Right lobe of liver (tissue), 4 donors: ENCODE data around the gene DENND2D.
A peak's percentile ranks its signal among the peaks of the same experiment; 100 is the strongest.

Source experiments
- POLR2A ChIP-seq: fragments of 450-650 bp; IDR thresholded peaks from one replicate; pipeline ENCODE4 v1.6.1; 2017; ENCODE audit warnings: antibody characterized with exemption, mild to moderate bottlenecking
- TF ChIP-seq, protein P1 (sequence below), 4 donors: fragments of 200-600 bp in 3 of 4; fragments of 450-650 bp in 1 of 4; IDR thresholded peaks; one replicate each; pipeline versions ENCODE4 v1.5.1 to v1.8.0; 2016 to 2022; ENCODE audit warnings: antibody characterized with exemption in 4 of 4, mild to moderate bottlenecking in 2 of 4
- donor health status: DM: no; HTN: no; CAD: no.
- donor health status: DM: no; HTN: no; CAD: no.
- donor health status: DM: no; HTN: yes; CAD: no.

DNA sequence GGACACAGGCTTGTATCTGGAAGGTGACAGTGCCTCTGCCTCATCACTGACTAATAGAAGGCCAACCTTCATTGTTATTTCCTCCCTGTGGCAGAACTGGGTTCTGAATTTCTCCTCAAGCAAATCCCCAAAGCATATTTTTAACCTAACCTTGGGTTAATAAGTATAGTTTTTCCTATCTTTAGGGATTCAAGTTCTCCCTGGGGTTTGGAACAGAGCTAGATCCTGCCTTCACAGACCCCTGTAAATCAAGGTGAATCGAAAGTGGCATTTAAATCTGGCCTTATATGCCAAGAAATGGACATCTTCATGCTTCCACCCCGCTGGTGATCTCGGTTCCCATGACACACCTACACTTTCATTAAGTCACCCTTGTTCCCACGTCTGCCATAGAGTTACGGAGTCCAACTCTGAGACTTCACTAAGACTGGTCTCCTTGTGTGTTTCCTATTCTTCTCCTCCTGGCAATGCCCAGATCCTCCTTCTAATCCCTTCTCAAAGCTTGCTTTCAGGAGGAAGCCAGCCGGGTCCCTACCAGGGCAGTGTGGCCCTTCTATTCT lies 22.8 kb upstream of the DENND2D start:
- TF ChIP-seq, protein P1, sequence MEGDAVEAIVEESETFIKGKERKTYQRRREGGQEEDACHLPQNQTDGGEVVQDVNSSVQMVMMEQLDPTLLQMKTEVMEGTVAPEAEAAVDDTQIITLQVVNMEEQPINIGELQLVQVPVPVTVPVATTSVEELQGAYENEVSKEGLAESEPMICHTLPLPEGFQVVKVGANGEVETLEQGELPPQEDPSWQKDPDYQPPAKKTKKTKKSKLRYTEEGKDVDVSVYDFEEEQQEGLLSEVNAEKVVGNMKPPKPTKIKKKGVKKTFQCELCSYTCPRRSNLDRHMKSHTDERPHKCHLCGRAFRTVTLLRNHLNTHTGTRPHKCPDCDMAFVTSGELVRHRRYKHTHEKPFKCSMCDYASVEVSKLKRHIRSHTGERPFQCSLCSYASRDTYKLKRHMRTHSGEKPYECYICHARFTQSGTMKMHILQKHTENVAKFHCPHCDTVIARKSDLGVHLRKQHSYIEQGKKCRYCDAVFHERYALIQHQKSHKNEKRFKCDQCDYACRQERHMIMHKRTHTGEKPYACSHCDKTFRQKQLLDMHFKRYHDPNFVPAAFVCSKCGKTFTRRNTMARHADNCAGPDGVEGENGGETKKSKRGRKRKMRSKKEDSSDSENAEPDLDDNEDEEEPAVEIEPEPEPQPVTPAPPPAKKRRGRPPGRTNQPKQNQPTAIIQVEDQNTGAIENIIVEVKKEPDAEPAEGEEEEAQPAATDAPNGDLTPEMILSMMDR (IDR thresholded peaks at IDR 0.05) = peak in 1 of 4 donors; percentile 3
- TF ChIP-seq POLR2A = no peak
